Measurements from ENCODE around the gene PLA2G7.

Gene PLA2G7

DNA sequence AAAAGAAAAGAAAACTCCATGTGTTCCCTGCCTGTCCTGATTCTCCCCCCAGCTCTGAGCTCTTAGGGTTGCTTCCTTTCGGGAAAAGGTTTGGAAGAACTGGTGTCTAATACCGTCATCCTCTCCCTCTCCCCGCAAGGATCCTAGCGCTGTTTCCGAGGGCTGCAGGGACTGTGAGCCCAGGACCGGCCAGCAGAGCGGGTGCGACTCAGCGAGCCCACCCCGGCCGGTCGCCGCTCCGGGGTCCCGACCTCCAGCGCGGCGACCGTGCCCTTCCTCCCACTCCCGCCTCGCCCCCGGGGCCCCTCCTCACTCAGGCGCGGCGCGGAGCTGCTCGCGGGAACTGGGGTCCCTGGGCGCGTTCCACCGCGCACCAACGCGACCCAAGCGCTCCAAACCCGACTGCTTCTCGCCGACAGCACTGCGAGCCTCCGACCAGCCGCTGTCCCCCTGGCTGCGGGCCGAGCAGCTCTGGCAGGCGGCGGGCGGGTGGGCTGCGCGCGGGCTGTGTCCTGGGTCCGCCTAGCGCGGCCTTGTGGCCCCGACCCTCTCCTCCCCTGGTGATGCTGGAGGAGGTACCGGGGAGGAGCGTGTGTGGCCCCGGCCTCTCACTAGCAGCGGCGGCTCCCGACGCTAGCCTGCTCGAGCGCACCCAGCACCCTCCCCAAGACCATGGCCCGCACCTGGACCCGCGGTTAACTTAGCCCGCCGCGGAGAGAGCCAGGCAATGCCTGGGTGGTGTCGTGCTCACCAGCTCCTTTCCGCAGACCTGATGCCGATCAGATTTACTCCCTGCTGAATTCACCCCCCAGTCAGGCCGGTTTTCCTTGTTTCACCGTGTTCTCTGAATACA lies at the start of gene PLA2G7:
Gene PLA2G7 (minus strand): TSS at position 509 of the 853 bp plus-strand sequence. CDS start 12,484 bp downstream, outside the sequence.
- Histone ChIP-seq H3K4me3 (ENCODE audit: low read depth, low read length) (peak within 1 kb of the TSS; percentile 56), H3K36me3 (ENCODE audit: control insufficient read depth in 2 of 2, insufficient read depth in 1 of 2, low read length in 2 of 2) (no peaks in the 10 kb centered on the region), H3K27ac (ENCODE audit: extremely low read depth, low read depth, low read length) (peak within 1 kb of the TSS; percentile 44; the same call in 1 of the 2 replicates), H3K4me1 (ENCODE audit: control insufficient read depth, insufficient read depth, low read length) (0 out of 2 replicates have a peak, but pooled peaks cover 4% of the 10 kb centered on the region), H3K9me3 (ENCODE audit: control insufficient read depth, insufficient read depth, low read depth, low read length) (no peaks in the 10 kb centered on the region)
- CTCF ChIA-PET = interaction anchor here (0.6 to 1.8 kb wide), 12 partner anchors 12 to 645 kb away, joined by 3 to 8 read pairs (median 4); no protein-coding TSS in a partner anchor
- POLR2A ChIA-PET = interaction anchor here (0.6 to 1.4 kb wide), 4 partner anchors 11 to 34 kb away, joined by 3 to 4 read pairs (median 3); no protein-coding TSS in a partner anchor
- TF ChIP-seq ZNF555 (tag by site-specific recombination; conservative IDR thresholded peaks at IDR 0.05) (no peak), ZNF311 (tag by site-specific recombination; IDR thresholded peaks at IDR 0.05; ENCODE audit: borderline replicate concordance) (no peak), ZNF140 (tag by site-specific recombination; IDR thresholded peaks at IDR 0.05) (no peak), ZNF10 (tag by site-specific recombination; IDR thresholded peaks at IDR 0.05) (no peak), ZBTB1 (tag by site-specific recombination; IDR thresholded peaks at IDR 0.05) (no peak), ZNF513 (tag by site-specific recombination; IDR thresholded peaks at IDR 0.05) (no peak), ZNF426 (tag by site-specific recombination; IDR thresholded peaks at IDR 0.05) (no peak), SALL2 (tag by site-specific recombination; IDR thresholded peaks at IDR 0.05; ENCODE audit: borderline replicate concordance) (no peak), ZEB2 (tag by site-specific recombination; IDR thresholded peaks at IDR 0.05) (0 out of 2 replicates have a peak, but pooled peaks have one; percentile 39), HOXA7 (CRISPR knock-in tag; IDR thresholded peaks at IDR 0.05; ENCODE audit: borderline replicate concordance) (no peak), ZNF514 (tag by site-specific recombination; IDR thresholded peaks at IDR 0.05) (no peak), ATF2 (tag by site-specific recombination; IDR thresholded peaks at IDR 0.05; ENCODE audit: low read depth) (no peak), ZNF302 (tag by site-specific recombination; IDR thresholded peaks at IDR 0.05; ENCODE audit: low read depth) (no peak), ZNF624 (tag by site-specific recombination; IDR thresholded peaks at IDR 0.05) (no peak), ZNF223 (tag by site-specific recombination; IDR thresholded peaks at IDR 0.05) (no peak), MEIS1 (CRISPR knock-in tag; IDR thresholded peaks at IDR 0.05; ENCODE audit: borderline replicate concordance) (no peak), ZNF561 (tag by site-specific recombination; IDR thresholded peaks at IDR 0.05; ENCODE audit: borderline replicate concordance) (peak; percentile 74), ZNF768 (tag by site-specific recombination; IDR thresholded peaks at IDR 0.05) (no peak), BCL11A (tag by site-specific recombination; IDR thresholded peaks at IDR 0.05; ENCODE audit: low read depth) (no peak), ZNF660 (tag by site-specific recombination; IDR thresholded peaks at IDR 0.05) (no peak), ZNF548 (tag by site-specific recombination; IDR thresholded peaks at IDR 0.05) (no peak), GLIS1 (tag by site-specific recombination; IDR thresholded peaks at IDR 0.05) (peak; percentile 17), ZNF366 (tag by site-specific recombination; conservative IDR thresholded peaks at IDR 0.05) (no peak), ZNF19 (tag by site-specific recombination; IDR thresholded peaks at IDR 0.05; ENCODE audit: low read depth) (no peak), ZFP37 (tag by site-specific recombination; IDR thresholded peaks at IDR 0.05) (no peak), ZNF221 (tag by site-specific recombination; IDR thresholded peaks at IDR 0.05; ENCODE audit: borderline replicate concordance) (no peak)
- TF ChIP-seq, protein P1, sequence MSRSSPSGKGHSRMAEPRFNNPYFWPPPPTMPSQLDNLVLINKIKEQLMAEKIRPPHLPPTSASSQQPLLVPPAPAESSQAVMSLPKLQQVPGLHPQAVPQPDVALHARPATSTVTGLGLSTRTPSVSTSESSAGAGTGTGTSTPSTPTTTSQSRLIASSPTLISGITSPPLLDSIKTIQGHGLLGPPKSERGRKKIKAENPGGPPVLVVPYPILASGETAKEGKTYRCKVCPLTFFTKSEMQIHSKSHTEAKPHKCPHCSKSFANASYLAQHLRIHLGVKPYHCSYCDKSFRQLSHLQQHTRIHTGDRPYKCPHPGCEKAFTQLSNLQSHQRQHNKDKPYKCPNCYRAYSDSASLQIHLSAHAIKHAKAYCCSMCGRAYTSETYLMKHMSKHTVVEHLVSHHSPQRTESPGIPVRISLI (tag by site-specific recombination; IDR thresholded peaks at IDR 0.05) = no peak
- TF ChIP-seq, protein P2, sequence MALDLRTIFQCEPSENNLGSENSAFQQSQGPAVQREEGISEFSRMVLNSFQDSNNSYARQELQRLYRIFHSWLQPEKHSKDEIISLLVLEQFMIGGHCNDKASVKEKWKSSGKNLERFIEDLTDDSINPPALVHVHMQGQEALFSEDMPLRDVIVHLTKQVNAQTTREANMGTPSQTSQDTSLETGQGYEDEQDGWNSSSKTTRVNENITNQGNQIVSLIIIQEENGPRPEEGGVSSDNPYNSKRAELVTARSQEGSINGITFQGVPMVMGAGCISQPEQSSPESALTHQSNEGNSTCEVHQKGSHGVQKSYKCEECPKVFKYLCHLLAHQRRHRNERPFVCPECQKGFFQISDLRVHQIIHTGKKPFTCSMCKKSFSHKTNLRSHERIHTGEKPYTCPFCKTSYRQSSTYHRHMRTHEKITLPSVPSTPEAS (tag by site-specific recombination; IDR thresholded peaks at IDR 0.05) = no peak
- TF ChIP-seq, protein P3, sequence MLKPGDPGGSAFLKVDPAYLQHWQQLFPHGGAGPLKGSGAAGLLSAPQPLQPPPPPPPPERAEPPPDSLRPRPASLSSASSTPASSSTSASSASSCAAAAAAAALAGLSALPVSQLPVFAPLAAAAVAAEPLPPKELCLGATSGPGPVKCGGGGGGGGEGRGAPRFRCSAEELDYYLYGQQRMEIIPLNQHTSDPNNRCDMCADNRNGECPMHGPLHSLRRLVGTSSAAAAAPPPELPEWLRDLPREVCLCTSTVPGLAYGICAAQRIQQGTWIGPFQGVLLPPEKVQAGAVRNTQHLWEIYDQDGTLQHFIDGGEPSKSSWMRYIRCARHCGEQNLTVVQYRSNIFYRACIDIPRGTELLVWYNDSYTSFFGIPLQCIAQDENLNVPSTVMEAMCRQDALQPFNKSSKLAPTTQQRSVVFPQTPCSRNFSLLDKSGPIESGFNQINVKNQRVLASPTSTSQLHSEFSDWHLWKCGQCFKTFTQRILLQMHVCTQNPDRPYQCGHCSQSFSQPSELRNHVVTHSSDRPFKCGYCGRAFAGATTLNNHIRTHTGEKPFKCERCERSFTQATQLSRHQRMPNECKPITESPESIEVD (tag by site-specific recombination; IDR thresholded peaks at IDR 0.05) = no peak
